Mucosa of rectum (tissue), 2 donors: ENCODE data around the gene RPA3.
A peak's percentile ranks its signal among the peaks of the same experiment; 100 is the strongest.

Experiments
- H3K27ac ChIP-seq, 2 donors: one replicate each; pipeline ENCODE4 v1.7.0; 2013; ENCODE audit warnings: inconsistent platforms in 2 of 2, low read depth in 2 of 2, low read length in 2 of 2
- H3K27me3 ChIP-seq, 2 donors: one replicate each; pipeline ENCODE4 v1.7.0; 2013; ENCODE audit warnings: low read length in 2 of 2; ENCODE audit not compliant: control insufficient read depth in 2 of 2, insufficient read depth in 2 of 2
- H3K36me3 ChIP-seq, 2 donors: one replicate each; pipeline ENCODE4 v1.7.0; 2013; ENCODE audit warnings: low read length in 2 of 2; ENCODE audit not compliant: control insufficient read depth in 2 of 2, insufficient read depth in 2 of 2
- H3K4me1 ChIP-seq, 2 donors: one replicate each; pipeline ENCODE4 v1.7.0; 2013; ENCODE audit warnings: low read length in 2 of 2, mild to moderate bottlenecking in 1 of 2; ENCODE audit not compliant: control insufficient read depth in 2 of 2, insufficient read depth in 2 of 2
- H3K4me3 ChIP-seq, 2 donors: one replicate each; pipeline ENCODE4 v1.7.0; 2013; ENCODE audit warnings: low read length in 2 of 2
- H3K9ac ChIP-seq, 2 donors: one replicate each; pipeline ENCODE4 v1.7.0; 2013; ENCODE audit warnings: low read length in 2 of 2, low read depth in 1 of 2, mild to moderate bottlenecking in 1 of 2
- H3K9me3 ChIP-seq, 2 donors: one replicate each; pipeline ENCODE4 v1.7.0; 2013; ENCODE audit warnings: low read length in 2 of 2; ENCODE audit not compliant: control insufficient read depth in 2 of 2
- donor health status: healthy.
- donor health status: Normal muscosa, but diverticular disease.

RPA3 gene

DNA sequence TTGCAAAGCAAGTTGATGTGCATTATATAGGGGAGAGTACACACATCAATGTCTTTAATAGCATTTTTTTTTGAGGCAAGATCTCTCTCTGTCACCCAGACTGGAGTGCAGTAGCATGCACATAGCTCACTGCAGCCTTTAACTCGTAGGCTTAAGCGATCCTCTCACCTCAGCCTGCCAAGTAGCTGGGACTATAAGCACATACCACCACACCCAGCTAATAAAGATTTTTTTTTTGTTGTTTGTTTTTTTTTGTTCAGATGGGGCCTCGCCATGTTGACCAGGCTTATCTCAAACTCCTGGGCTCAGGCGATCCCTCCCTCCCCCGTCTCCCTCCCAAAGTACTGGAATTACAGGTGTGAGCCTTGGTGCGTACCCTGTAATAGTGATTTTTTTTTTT, 76.3 kb downstream of the RPA3 start:
- H3K4me3 ChIP-seq: peak overlapping the region; percentile 96 to 97
- no peaks in the 10 kb centered on the region for H3K9me3 ChIP-seq
- H3K27ac ChIP-seq: peak overlapping the region; percentile 92 to 94
- H3K36me3 ChIP-seq: no peaks in the 10 kb centered on the region
- peaks cover 10 to 25% of the 10 kb centered on the region in 2 donors for H3K4me1 ChIP-seq
- no peaks in the 10 kb centered on the region for H3K27me3 ChIP-seq
- no peak overlapping the region for H3K9ac ChIP-seq

DNA sequence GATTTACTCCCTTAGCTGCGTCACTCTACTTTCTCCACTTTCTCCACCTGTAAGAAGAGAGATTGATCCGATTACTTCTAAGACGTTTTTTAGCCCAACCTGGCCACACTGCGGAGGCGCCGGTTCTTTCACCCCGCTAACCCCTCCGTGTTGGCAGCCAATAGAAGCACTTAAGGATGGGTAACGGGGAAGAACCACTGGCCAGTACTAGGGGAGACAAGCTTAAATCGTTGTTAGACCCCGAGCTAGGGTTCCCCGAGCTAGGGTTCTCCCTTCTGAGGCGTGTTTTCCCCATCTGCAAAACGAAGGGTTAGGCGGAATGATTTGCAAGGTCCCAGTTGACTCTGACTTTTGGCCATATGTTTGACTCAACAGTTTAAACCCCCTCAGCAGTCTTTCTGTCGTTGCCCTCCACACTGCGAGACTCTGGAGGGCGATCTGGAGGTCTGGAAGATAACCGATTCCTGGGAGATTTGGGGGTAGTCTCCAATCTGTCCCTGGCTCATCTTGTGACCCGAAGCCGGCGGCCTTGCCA, 77.2 kb downstream of the RPA3 start:
- Histone ChIP-seq H3K27me3 (no peaks in the 10 kb centered on the region), H3K27ac (peak overlapping the region; percentile 92 to 94), H3K4me3 (peak overlapping the region; percentile 96 to 97), H3K9ac (peak overlapping the region; percentile 89 to 94), H3K9me3 (no peaks in the 10 kb centered on the region), H3K36me3 (no peaks in the 10 kb centered on the region), H3K4me1 (peaks cover 10 to 25% of the 10 kb centered on the region in 2 donors)

- H3K27ac ChIP-seq: peak within 1 kb of the TSS; percentile 92 to 94
- H3K9me3 ChIP-seq: no peaks in the 10 kb centered on the region
- H3K27me3 ChIP-seq: no peaks in the 10 kb centered on the region
- H3K4me3 ChIP-seq: peak within 1 kb of the TSS; percentile 96 to 97
- peaks cover 0 to 4% of the 10 kb centered on the region in 2 donors for H3K36me3 ChIP-seq
- H3K9ac ChIP-seq: peak within 1 kb of the TSS; percentile 89 to 94
- H3K4me1 ChIP-seq: peaks cover 10 to 25% of the 10 kb centered on the region in 2 donors
Observed at GRCh38 chr7:7640221-7641128, 77.9 kb downstream of the RPA3 start, which contains the start of gene UMAD1. UMAD1 (plus strand) TSS chr7:7640752; CDS start chr7:7673372, 32,620 bp downstream.

- Histone ChIP-seq H3K9ac (peak overlapping the region; percentile 76 to 89), H3K4me1 (peaks cover 10 to 25% of the 10 kb centered on the region in 2 donors), H3K27me3 (no peaks in the 10 kb centered on the region), H3K4me3 (peak overlapping the region; percentile 96 to 97), H3K27ac (peak overlapping the region; percentile 83 to 90), H3K9me3 (no peaks in the 10 kb centered on the region), H3K36me3 (peaks cover 0 to 8% of the 10 kb centered on the region in 2 donors)
Observed at GRCh38 chr7:7639847-7640220, 78.6 kb downstream of the RPA3 start.

DNA sequence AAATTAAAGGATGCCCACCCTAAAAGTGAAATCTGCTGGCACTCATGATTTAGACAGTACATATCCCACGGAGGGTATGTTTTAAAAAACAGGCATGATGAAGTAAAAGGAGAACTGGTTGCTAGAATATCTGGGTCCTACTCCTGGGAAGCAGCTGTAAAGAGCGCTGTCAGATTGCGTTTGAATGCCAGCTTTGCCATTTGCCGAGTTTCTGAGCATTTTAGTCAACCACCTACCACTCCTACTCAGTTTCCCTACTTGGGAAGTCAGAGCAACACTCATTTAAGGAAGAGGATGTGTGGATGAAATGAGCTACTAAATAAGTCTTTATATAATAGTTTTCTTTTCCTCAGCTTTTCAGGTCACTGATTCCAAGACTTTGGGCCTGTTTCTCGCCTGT, 79.0 kb downstream of the RPA3 start:
- H3K27ac ChIP-seq: peak overlapping the region; percentile 83 to 90
- H3K4me1 ChIP-seq: peaks cover 10 to 25% of the 10 kb centered on the region in 2 donors
- peak overlapping the region; percentile 76 to 89 for H3K9ac ChIP-seq
- peaks cover 0 to 8% of the 10 kb centered on the region in 2 donors for H3K36me3 ChIP-seq
- peak overlapping the region; percentile 96 to 97 for H3K4me3 ChIP-seq
- no peaks in the 10 kb centered on the region for H3K9me3 ChIP-seq
- no peaks in the 10 kb centered on the region for H3K27me3 ChIP-seq

DNA sequence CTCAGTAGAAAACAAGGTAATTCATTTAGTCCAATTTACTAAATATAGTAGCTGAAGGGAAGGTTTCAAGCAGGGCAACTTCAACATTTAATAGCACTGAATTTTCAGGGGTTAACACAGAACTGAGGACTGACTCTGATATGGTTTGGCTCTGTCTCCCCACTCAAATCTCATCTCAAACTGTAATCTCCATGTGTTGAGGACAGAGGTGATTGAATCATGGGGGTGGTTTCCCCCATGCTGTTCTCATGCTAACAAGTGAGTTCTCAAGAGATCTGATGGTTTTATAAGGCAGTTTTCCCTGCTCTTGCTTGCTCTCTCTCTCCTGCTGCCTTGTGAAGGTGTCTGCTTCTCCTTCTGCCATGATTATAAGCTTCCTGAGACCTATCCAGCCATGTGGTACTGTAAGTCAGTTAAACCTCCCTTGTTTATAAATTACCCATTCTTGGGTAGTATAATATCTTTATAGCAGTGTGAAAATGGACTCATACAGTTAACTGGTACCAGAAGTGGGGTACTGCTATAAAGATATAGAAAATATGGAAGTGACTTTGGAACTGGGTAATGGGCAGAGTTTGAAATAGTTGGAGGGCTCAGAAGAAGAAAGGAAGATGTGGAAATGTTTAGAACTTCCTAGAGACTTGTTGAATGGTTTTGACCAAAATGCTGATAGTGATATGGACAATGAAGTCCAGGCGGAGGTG, 87.6 kb downstream of the RPA3 start:
- Histone ChIP-seq H3K4me3 (no peak overlapping the region), H3K9ac (no peak overlapping the region)

GRCh38 chr7:7628476-7628875, 89.9 kb downstream of the RPA3 start:
- Histone ChIP-seq H3K27ac (no peak overlapping the region), H3K9ac (no peak overlapping the region), H3K36me3 (no peaks in the 10 kb centered on the region), H3K4me1 (no peaks in the 10 kb centered on the region), H3K4me3 (no peak overlapping the region), H3K27me3 (no peaks in the 10 kb centered on the region), H3K9me3 (no peaks in the 10 kb centered on the region)

More for the DNA sequence above, 87.6 kb downstream of the RPA3 start:
- Histone ChIP-seq H3K4me1 (no peaks in the 10 kb centered on the region), H3K27ac (no peak overlapping the region), H3K36me3 (peaks cover 0 to 7% of the 10 kb centered on the region in 2 donors), H3K9me3 (no peaks in the 10 kb centered on the region), H3K27me3 (no peaks in the 10 kb centered on the region)

GRCh38 chr7:7620644-7621210, 97.7 kb downstream of the RPA3 start:
- H3K36me3 ChIP-seq: no peaks in the 10 kb centered on the region
- no peak overlapping the region for H3K27ac ChIP-seq
- H3K4me3 ChIP-seq: no peak overlapping the region
- H3K9ac ChIP-seq: no peak overlapping the region
- H3K9me3 ChIP-seq: no peaks in the 10 kb centered on the region
- no peaks in the 10 kb centered on the region for H3K27me3 ChIP-seq
- no peaks in the 10 kb centered on the region for H3K4me1 ChIP-seq

GRCh38 chr7:7620236-7620635, 98.2 kb downstream of the RPA3 start:
- H3K9me3 ChIP-seq: no peaks in the 10 kb centered on the region
- H3K36me3 ChIP-seq: no peaks in the 10 kb centered on the region
- no peak overlapping the region for H3K4me3 ChIP-seq
- no peak overlapping the region for H3K9ac ChIP-seq
- H3K4me1 ChIP-seq: no peaks in the 10 kb centered on the region
- no peaks in the 10 kb centered on the region for H3K27me3 ChIP-seq
- H3K27ac ChIP-seq: no peak overlapping the region
